WTC11 (cell line): ENCODE measurements around the gene SLC24A3.

Source experiments
- ESRRA ChIP-seq: sonication (generic); formaldehyde crosslinking; IDR thresholded peaks from 2 replicates; pipeline ENCODE4 v1.8.1; 2022; ENCODE audit warnings: mild to moderate bottlenecking, missing genetic modification reagents, borderline replicate concordance
- NFYB ChIP-seq: sonication (generic); formaldehyde crosslinking; conservative IDR thresholded peaks from 2 replicates; pipeline ENCODE4 v1.8.0; 2022; ENCODE audit warnings: low read depth, missing genetic modification reagents
- SP1 ChIP-seq: sonication (generic); formaldehyde crosslinking; conservative IDR thresholded peaks from 2 replicates; pipeline ENCODE4 v1.8.1; 2022; ENCODE audit warnings: missing genetic modification reagents
- ZBTB21 ChIP-seq: sonication (generic); formaldehyde crosslinking; IDR thresholded peaks from 2 replicates; pipeline ENCODE4 v1.8.1; 2023; ENCODE audit warnings: mild to moderate bottlenecking, missing genetic modification reagents, borderline replicate concordance
- ZNF232 ChIP-seq: sonication (generic); formaldehyde crosslinking; IDR thresholded peaks from 2 replicates; pipeline ENCODE4 v1.8.0; 2022; ENCODE audit warnings: mild to moderate bottlenecking, missing genetic modification reagents
- ZNF416 ChIP-seq: fragments of 250-450 bp; sonication (Bioruptor Pico); IDR thresholded peaks from 2 replicates; pipeline ENCODE4 v1.9.0; 2021; ENCODE audit warnings: mild to moderate bottlenecking, inconsistent platforms
- TF ChIP-seq, protein P1 (sequence below): fragments of 200-600 bp; IDR thresholded peaks from 2 replicates; pipeline ENCODE4 v1.8.0; 2022; ENCODE audit warnings: antibody characterized with exemption
- TF ChIP-seq, protein P2 (sequence below): sonication (generic); formaldehyde crosslinking; IDR thresholded peaks from 2 replicates; pipeline ENCODE4 v1.8.1; 2023; ENCODE audit warnings: mild to moderate bottlenecking, missing genetic modification reagents, moderate library complexity
- TF ChIP-seq, protein P3 (sequence below): sonication (generic); formaldehyde crosslinking; IDR thresholded peaks from 2 replicates; pipeline ENCODE4 v1.8.1; 2023; ENCODE audit warnings: mild to moderate bottlenecking, missing genetic modification reagents, moderate library complexity
- TF ChIP-seq, protein P4 (sequence below): sonication (generic); formaldehyde crosslinking; IDR thresholded peaks from 2 replicates; pipeline ENCODE4 v1.8.1; 2022; ENCODE audit warnings: missing genetic modification reagents, borderline replicate concordance

DNA sequence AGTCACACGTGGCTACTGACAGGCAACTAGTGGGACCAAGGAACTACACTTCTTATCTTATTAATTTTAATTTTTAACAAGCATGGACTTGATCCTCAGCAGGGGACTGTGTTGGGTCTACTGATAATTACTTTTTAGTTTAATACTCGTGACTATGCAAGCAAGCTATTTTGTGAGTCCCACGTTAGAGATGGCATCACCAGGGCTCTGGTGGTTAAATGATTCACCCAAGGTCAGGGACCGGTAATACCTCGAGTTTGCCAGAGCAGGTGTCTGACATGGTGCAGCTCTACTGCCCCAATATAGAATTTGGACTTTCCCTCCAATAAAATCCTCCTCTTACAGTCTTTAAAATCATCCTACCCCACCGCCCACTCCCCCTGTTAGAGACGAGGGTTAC, 447.0 kb downstream of the SLC24A3 start:
- TF ChIP-seq, protein P1, sequence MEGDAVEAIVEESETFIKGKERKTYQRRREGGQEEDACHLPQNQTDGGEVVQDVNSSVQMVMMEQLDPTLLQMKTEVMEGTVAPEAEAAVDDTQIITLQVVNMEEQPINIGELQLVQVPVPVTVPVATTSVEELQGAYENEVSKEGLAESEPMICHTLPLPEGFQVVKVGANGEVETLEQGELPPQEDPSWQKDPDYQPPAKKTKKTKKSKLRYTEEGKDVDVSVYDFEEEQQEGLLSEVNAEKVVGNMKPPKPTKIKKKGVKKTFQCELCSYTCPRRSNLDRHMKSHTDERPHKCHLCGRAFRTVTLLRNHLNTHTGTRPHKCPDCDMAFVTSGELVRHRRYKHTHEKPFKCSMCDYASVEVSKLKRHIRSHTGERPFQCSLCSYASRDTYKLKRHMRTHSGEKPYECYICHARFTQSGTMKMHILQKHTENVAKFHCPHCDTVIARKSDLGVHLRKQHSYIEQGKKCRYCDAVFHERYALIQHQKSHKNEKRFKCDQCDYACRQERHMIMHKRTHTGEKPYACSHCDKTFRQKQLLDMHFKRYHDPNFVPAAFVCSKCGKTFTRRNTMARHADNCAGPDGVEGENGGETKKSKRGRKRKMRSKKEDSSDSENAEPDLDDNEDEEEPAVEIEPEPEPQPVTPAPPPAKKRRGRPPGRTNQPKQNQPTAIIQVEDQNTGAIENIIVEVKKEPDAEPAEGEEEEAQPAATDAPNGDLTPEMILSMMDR, result no peak
- no peak for TF ChIP-seq ZNF232 (CRISPR knock-in tag)
- TF ChIP-seq ESRRA (CRISPR knock-in tag), result no peak
- TF ChIP-seq, protein P2, sequence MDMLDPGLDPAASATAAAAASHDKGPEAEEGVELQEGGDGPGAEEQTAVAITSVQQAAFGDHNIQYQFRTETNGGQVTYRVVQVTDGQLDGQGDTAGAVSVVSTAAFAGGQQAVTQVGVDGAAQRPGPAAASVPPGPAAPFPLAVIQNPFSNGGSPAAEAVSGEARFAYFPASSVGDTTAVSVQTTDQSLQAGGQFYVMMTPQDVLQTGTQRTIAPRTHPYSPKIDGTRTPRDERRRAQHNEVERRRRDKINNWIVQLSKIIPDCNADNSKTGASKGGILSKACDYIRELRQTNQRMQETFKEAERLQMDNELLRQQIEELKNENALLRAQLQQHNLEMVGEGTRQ, result no peak
- no peak for TF ChIP-seq ZBTB21 (CRISPR knock-in tag)
- no peak for TF ChIP-seq NFYB
- TF ChIP-seq ZNF416 (CRISPR knock-in tag), result no peak
- TF ChIP-seq, protein P3, sequence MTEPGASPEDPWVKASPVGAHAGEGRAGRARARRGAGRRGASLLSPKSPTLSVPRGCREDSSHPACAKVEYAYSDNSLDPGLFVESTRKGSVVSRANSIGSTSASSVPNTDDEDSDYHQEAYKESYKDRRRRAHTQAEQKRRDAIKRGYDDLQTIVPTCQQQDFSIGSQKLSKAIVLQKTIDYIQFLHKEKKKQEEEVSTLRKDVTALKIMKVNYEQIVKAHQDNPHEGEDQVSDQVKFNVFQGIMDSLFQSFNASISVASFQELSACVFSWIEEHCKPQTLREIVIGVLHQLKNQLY (CRISPR knock-in tag), result no peak
- TF ChIP-seq, protein P4, sequence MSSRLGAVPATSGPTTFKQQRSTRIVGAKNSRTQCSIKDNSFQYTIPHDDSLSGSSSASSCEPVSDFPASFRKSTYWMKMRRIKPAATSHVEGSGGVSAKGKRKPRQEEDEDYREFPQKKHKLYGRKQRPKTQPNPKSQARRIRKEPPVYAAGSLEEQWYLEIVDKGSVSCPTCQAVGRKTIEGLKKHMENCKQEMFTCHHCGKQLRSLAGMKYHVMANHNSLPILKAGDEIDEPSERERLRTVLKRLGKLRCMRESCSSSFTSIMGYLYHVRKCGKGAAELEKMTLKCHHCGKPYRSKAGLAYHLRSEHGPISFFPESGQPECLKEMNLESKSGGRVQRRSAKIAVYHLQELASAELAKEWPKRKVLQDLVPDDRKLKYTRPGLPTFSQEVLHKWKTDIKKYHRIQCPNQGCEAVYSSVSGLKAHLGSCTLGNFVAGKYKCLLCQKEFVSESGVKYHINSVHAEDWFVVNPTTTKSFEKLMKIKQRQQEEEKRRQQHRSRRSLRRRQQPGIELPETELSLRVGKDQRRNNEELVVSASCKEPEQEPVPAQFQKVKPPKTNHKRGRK (CRISPR knock-in tag), result no peak
- no peak for TF ChIP-seq SP1
